Measurements from ENCODE around the gene HBG1. TPM values are rescaled to one million over a fixed set of nuclear protein-coding genes. Genes with fewer than 3 reads are reported as not detected.

The HBG1 gene
- total and polyA plus RNA-seq, 10 of the 15 experiments (the other 5 are each of a cell fraction or from before 2014, with no cell fraction given): 0.84 to 2.3 (median 1.9) TPM; not detected in 5

DNA sequence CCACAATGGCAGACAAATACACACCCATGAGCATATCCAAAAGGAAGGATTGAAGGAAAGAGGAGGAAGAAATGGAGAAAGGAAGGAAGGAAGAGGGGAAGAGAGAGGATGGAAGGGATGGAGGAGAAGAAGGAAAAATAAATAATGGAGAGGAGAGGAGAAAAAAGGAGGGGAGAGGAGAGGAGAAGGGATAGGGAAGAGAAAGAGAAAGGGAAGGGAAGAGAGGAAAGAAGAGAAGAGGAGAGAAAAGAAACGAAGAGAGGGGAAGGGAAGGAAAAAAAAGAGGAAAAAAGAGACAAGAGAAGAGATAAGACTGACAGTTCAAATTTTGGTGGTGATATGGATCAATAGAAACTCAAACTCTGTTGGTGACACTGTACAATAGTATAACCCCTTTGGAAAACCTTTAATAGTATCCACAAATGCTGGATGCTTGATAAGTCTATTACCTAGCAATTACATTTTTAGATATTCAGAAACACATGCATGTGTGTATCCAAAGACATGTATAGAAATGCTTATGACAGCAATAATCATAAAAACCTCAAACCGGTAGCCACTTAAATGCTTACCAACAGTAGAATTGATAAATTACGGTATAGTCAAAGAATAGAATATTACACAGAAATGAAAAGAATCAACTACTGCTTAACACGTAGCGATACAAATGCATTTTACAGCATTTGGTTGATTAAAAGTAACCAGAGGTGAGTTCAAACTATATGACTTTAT is 14.1 kb downstream of the HBG1 start:
- no TSS peak for BruUV-seq (replicated peaks)
- 43% methylated on average over 5 of the region's 5 CpGs for WGBS (ENCODE audit: insufficient coverage, insufficient replicate concordance, low lambda C conversion rate, missing lambda C conversion rate)
- no peaks in the 10 kb centered on the region for H3K9me3 ChIP-seq (replicated peaks; ENCODE audit: control insufficient read depth, insufficient read depth, low read length)
- ChIA-PET SMC1A (ENCODE audit: uncharacterized antibody, unreplicated experiment) (no interaction called here), RAD21 (ENCODE audit: unreplicated experiment) (no interaction called here), POLR2A (no interaction called here), CTCF (no interaction called here)
- FAIRE-seq (no peak), ATAC-seq (no peak), DNase-seq (ENCODE audit: low read depth, low spot score) (no peak)
- no peak overlapping the region for H3K27ac ChIP-seq (ENCODE audit: control insufficient read depth, insufficient read depth)
- H3K36me3 ChIP-seq (ENCODE audit: control insufficient read depth in 2 of 2, insufficient read depth in 2 of 2, low read length in 1 of 2): no peaks in the 10 kb centered on the region
- H3K4me2 ChIP-seq (ENCODE audit: control insufficient read depth, insufficient read depth): no peak overlapping the region
- H4K20me1 ChIP-seq (ENCODE audit: control insufficient read depth, insufficient read depth): no peaks in the 10 kb centered on the region
- no peaks in the 10 kb centered on the region; the same call in 1 of the 2 replicates for H3K4me1 ChIP-seq (ENCODE audit: control insufficient read depth, insufficient read depth, low read length)
- no peaks in the 10 kb centered on the region for H3K79me2 ChIP-seq (ENCODE audit: control insufficient read depth, insufficient read depth, low read length)
- no peaks in the 10 kb centered on the region for H3K27me3 ChIP-seq (replicated peaks in 1 of 2; ENCODE audit: control insufficient read depth in 2 of 2, insufficient read depth in 2 of 2, low read length in 1 of 2)
- intact Hi-C loops (cut with micrococcal nuclease; ENCODE audit: unreplicated experiment): no loop called here
- in situ Hi-C loops (cut with MboI): no loop called here
- H3K4me3 ChIP-seq: no peak overlapping the region
- H3K9ac ChIP-seq (ENCODE audit: control insufficient read depth, insufficient read depth, low read length): no peak overlapping the region
- no peak overlapping the region for H2AFZ ChIP-seq (ENCODE audit: control insufficient read depth, low read depth, low read length)
- TF ChIP-seq JUND (IDR thresholded peaks at IDR 0.05; ENCODE audit: low read depth, low read length): no peak
- no peak for TF ChIP-seq IRF4 (IDR thresholded peaks at IDR 0.05; ENCODE audit: low read depth, low read length)
- TF ChIP-seq GATAD2B (conservative IDR thresholded peaks at IDR 0.05; ENCODE audit: low read depth): no peak
- TF ChIP-seq, protein P1, sequence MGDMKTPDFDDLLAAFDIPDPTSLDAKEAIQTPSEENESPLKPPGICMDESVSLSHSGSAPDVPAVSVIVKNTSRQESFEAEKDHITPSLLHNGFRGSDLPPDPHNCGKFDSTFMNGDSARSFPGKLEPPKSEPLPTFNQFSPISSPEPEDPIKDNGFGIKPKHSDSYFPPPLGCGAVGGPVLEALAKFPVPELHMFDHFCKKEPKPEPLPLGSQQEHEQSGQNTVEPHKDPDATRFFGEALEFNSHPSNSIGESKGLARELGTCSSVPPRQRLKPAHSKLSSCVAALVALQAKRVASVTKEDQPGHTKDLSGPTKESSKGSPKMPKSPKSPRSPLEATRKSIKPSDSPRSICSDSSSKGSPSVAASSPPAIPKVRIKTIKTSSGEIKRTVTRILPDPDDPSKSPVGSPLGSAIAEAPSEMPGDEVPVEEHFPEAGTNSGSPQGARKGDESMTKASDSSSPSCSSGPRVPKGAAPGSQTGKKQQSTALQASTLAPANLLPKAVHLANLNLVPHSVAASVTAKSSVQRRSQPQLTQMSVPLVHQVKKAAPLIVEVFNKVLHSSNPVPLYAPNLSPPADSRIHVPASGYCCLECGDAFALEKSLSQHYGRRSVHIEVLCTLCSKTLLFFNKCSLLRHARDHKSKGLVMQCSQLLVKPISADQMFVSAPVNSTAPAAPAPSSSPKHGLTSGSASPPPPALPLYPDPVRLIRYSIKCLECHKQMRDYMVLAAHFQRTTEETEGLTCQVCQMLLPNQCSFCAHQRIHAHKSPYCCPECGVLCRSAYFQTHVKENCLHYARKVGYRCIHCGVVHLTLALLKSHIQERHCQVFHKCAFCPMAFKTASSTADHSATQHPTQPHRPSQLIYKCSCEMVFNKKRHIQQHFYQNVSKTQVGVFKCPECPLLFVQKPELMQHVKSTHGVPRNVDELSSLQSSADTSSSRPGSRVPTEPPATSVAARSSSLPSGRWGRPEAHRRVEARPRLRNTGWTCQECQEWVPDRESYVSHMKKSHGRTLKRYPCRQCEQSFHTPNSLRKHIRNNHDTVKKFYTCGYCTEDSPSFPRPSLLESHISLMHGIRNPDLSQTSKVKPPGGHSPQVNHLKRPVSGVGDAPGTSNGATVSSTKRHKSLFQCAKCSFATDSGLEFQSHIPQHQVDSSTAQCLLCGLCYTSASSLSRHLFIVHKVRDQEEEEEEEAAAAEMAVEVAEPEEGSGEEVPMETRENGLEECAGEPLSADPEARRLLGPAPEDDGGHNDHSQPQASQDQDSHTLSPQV (IDR thresholded peaks at IDR 0.05): no peak
- TF ChIP-seq TARDBP (IDR thresholded peaks at IDR 0.05; ENCODE audit: borderline replicate concordance): no peak
- TF ChIP-seq TAF1 (IDR thresholded peaks at IDR 0.05; ENCODE audit: borderline replicate concordance, low read depth, low read length): no peak
- no peak for TF ChIP-seq CREM (IDR thresholded peaks at IDR 0.05; ENCODE audit: low read depth)
- no peak for TF ChIP-seq RCOR1 (conservative IDR thresholded peaks at IDR 0.05; ENCODE audit: low read depth, low read length)
- TF ChIP-seq, protein P2, sequence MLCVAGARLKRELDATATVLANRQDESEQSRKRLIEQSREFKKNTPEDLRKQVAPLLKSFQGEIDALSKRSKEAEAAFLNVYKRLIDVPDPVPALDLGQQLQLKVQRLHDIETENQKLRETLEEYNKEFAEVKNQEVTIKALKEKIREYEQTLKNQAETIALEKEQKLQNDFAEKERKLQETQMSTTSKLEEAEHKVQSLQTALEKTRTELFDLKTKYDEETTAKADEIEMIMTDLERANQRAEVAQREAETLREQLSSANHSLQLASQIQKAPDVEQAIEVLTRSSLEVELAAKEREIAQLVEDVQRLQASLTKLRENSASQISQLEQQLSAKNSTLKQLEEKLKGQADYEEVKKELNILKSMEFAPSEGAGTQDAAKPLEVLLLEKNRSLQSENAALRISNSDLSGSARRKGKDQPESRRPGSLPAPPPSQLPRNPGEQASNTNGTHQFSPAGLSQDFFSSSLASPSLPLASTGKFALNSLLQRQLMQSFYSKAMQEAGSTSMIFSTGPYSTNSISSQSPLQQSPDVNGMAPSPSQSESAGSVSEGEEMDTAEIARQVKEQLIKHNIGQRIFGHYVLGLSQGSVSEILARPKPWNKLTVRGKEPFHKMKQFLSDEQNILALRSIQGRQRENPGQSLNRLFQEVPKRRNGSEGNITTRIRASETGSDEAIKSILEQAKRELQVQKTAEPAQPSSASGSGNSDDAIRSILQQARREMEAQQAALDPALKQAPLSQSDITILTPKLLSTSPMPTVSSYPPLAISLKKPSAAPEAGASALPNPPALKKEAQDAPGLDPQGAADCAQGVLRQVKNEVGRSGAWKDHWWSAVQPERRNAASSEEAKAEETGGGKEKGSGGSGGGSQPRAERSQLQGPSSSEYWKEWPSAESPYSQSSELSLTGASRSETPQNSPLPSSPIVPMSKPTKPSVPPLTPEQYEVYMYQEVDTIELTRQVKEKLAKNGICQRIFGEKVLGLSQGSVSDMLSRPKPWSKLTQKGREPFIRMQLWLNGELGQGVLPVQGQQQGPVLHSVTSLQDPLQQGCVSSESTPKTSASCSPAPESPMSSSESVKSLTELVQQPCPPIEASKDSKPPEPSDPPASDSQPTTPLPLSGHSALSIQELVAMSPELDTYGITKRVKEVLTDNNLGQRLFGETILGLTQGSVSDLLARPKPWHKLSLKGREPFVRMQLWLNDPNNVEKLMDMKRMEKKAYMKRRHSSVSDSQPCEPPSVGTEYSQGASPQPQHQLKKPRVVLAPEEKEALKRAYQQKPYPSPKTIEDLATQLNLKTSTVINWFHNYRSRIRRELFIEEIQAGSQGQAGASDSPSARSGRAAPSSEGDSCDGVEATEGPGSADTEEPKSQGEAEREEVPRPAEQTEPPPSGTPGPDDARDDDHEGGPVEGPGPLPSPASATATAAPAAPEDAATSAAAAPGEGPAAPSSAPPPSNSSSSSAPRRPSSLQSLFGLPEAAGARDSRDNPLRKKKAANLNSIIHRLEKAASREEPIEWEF (IDR thresholded peaks at IDR 0.05; ENCODE audit: insufficient replicate concordance, low read depth, low read length): no peak
- TF ChIP-seq, protein P3, sequence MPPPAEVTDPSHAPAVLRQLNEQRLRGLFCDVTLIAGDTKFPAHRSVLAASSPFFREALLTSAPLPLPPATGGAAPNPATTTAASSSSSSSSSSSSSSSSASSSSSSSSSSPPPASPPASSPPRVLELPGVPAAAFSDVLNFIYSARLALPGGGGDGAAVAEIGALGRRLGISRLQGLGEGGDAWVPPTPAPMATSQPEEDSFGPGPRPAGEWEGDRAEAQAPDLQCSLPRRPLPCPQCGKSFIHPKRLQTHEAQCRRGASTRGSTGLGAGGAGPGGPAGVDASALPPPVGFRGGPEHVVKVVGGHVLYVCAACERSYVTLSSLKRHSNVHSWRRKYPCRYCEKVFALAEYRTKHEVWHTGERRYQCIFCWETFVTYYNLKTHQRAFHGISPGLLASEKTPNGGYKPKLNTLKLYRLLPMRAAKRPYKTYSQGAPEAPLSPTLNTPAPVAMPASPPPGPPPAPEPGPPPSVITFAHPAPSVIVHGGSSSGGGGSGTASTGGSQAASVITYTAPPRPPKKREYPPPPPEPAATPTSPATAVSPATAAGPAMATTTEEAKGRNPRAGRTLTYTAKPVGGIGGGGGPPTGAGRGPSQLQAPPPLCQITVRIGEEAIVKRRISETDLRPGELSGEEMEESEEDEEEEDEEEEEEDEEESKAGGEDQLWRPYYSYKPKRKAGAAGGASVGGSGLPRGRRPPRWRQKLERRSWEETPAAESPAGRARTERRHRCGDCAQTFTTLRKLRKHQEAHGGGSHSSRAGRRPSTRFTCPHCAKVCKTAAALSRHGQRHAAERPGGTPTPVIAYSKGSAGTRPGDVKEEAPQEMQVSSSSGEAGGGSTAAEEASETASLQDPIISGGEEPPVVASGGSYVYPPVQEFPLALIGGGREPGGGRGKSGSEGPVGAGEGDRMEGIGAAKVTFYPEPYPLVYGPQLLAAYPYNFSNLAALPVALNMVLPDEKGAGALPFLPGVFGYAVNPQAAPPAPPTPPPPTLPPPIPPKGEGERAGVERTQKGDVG (CRISPR knock-in tag; IDR thresholded peaks at IDR 0.05): no peak

Measured in GM12878 (cell line).